SK-N-SH treated with all-trans-retinoic acid at 6 μM for 48 hours (cell line): ENCODE measurements around the gene CASTOR1.

ENCODE experiments used
- ATAC-seq: fragments of 200-7000 bp; cut with Tn5 transposase; 3 replicates; pipeline ENCODE4 v1.9.1; 2020; ENCODE audit warnings: mild to moderate bottlenecking, moderate library complexity
- ARNTL ChIP-seq: fragments of 450-650 bp; formaldehyde crosslinking; IDR thresholded peaks from 2 replicates; pipeline ENCODE4 v1.5.0; 2020; ENCODE audit warnings: low read depth, mild to moderate bottlenecking, moderate library complexity, borderline replicate concordance
- BACH2 ChIP-seq: fragments of 250-450 bp; sonication (Bioruptor Pico); IDR thresholded peaks from 2 replicates; pipeline ENCODE4 v1.9.0; 2021; ENCODE audit warnings: mild to moderate bottlenecking, borderline replicate concordance
- CREB5 ChIP-seq: fragments of 250-450 bp; sonication (Bioruptor Pico); IDR thresholded peaks from 2 replicates; pipeline ENCODE4 v1.5.1; 2020; ENCODE audit warnings: low read depth, mild to moderate bottlenecking, moderate library complexity
- CSDC2 ChIP-seq: fragments of 250-450 bp; sonication (Bioruptor Pico); IDR thresholded peaks from 2 replicates; pipeline ENCODE4 v1.5.0; 2020; ENCODE audit warnings: mild to moderate bottlenecking, moderate library complexity
- CSRNP3 ChIP-seq: fragments of 250-450 bp; sonication (Bioruptor Pico); IDR thresholded peaks from 2 replicates; pipeline ENCODE4 v1.5.1; 2021; ENCODE audit warnings: mild to moderate bottlenecking, moderate library complexity
- GLIS3 ChIP-seq: fragments of 250-450 bp; sonication (Bioruptor Pico); IDR thresholded peaks from 2 replicates; pipeline ENCODE4 v1.5.0; 2020; ENCODE audit warnings: mild to moderate bottlenecking, moderate library complexity
- ISL1 ChIP-seq: fragments of 250-450 bp; sonication (Bioruptor Pico); IDR thresholded peaks from 2 replicates; pipeline ENCODE4 v2.1.2; 2022; ENCODE audit warnings: mild to moderate bottlenecking, moderate library complexity
- OSR1 ChIP-seq: fragments of 250-450 bp; sonication (Bioruptor Pico); IDR thresholded peaks from 2 replicates; pipeline ENCODE4 v1.8.0; 2022; ENCODE audit warnings: moderate library complexity, mild to moderate bottlenecking, inconsistent platforms
- PATZ1 ChIP-seq: fragments of 250-450 bp; sonication (Bioruptor Pico); IDR thresholded peaks from 2 replicates; pipeline ENCODE4 v1.8.0; 2020; ENCODE audit warnings: mild to moderate bottlenecking, moderate library complexity, borderline replicate concordance
- PPARA ChIP-seq: fragments of 250-450 bp; sonication (Bioruptor Pico); IDR thresholded peaks from 2 replicates; pipeline ENCODE4 v1.5.0; 2020; ENCODE audit warnings: mild to moderate bottlenecking, borderline replicate concordance
- RARB ChIP-seq: fragments of 250-450 bp; sonication (Bioruptor Pico); IDR thresholded peaks from 2 replicates; pipeline ENCODE4 v1.8.0; 2021; ENCODE audit warnings: mild to moderate bottlenecking, moderate library complexity
- SNAI2 ChIP-seq: fragments of 250-450 bp; sonication (Bioruptor Pico); IDR thresholded peaks from 2 replicates; pipeline ENCODE4 v1.5.0; 2020; ENCODE audit warnings: mild to moderate bottlenecking, moderate library complexity
- TOX ChIP-seq: fragments of 250-450 bp; sonication (Bioruptor Pico); IDR thresholded peaks from 2 replicates; pipeline ENCODE4 v1.8.0; 2021; ENCODE audit warnings: mild to moderate bottlenecking, moderate library complexity, borderline replicate concordance
- TSHZ2 ChIP-seq: fragments of 250-450 bp; sonication (Bioruptor Pico); IDR thresholded peaks from 2 replicates; pipeline ENCODE4 v1.5.0; 2020; ENCODE audit warnings: mild to moderate bottlenecking, moderate library complexity
- ZC3H10 ChIP-seq: fragments of 250-450 bp; sonication (Bioruptor Pico); IDR thresholded peaks from 2 replicates; pipeline ENCODE4 v1.5.1; 2021; ENCODE audit warnings: mild to moderate bottlenecking, moderate library complexity
- ZFP3 ChIP-seq: fragments of 250-450 bp; sonication (Bioruptor Pico); IDR thresholded peaks from 2 replicates; pipeline ENCODE4 v1.5.0; 2020; ENCODE audit warnings: mild to moderate bottlenecking, moderate library complexity
- ZNF565 ChIP-seq: fragments of 450-650 bp; formaldehyde crosslinking; conservative IDR thresholded peaks from 2 replicates; pipeline ENCODE4 v1.5.0; 2020; ENCODE audit warnings: low read depth, mild to moderate bottlenecking, moderate library complexity
- ZNF70 ChIP-seq: fragments of 450-650 bp; formaldehyde crosslinking; IDR thresholded peaks from 2 replicates; pipeline ENCODE4 v1.5.0; 2020; ENCODE audit warnings: mild to moderate bottlenecking, moderate library complexity
- ZNF8 ChIP-seq: fragments of 450-650 bp; formaldehyde crosslinking; IDR thresholded peaks from 2 replicates; pipeline ENCODE4 v1.5.0; 2020; ENCODE audit warnings: mild to moderate bottlenecking, moderate library complexity

Gene CASTOR1

GRCh38 chr22:30308518-30309230 is 19.4 kb upstream of the CASTOR1 start:
- TF ChIP-seq CSDC2 (CRISPR knock-in tag) (no peak), ARNTL (CRISPR knock-in tag) (no peak), TSHZ2 (no peak), OSR1 (CRISPR knock-in tag) (no peak), ZNF565 (CRISPR knock-in tag) (no peak), BACH2 (CRISPR knock-in tag) (no peak)
- TF ChIP-seq, all 23 proteins: peak for 0
- no peak for ATAC-seq

GRCh38 chr22:30308093-30308492 is 18.8 kb upstream of the CASTOR1 start:
- ATAC-seq: no peak
- TF ChIP-seq ZNF70 (CRISPR knock-in tag) (no peak), PPARA (CRISPR knock-in tag) (no peak), CSDC2 (CRISPR knock-in tag) (no peak), TOX (CRISPR knock-in tag) (no peak), ZC3H10 (no peak), ZNF565 (CRISPR knock-in tag) (no peak), CREB5 (CRISPR knock-in tag) (no peak), ZNF8 (CRISPR knock-in tag) (no peak), OSR1 (CRISPR knock-in tag) (no peak), TSHZ2 (no peak)

- no peak for ATAC-seq
These were observed 17.8 kb upstream of the CASTOR1 start for GRCh38 chr22:30307041-30307574.

GRCh38 chr22:30306627-30307011 is 17.3 kb upstream of the CASTOR1 start:
- no peak for ATAC-seq
- TF ChIP-seq RARB (CRISPR knock-in tag) (no peak), TOX (CRISPR knock-in tag) (no peak), CREB5 (CRISPR knock-in tag) (no peak), ZC3H10 (no peak), ZNF70 (CRISPR knock-in tag) (no peak), PPARA (CRISPR knock-in tag) (no peak), ZFP3 (CRISPR knock-in tag) (no peak), CSDC2 (CRISPR knock-in tag) (no peak), SNAI2 (CRISPR knock-in tag) (no peak), CSRNP3 (CRISPR knock-in tag) (no peak), GLIS3 (no peak), PATZ1 (CRISPR knock-in tag) (no peak), ISL1 (no peak), BACH2 (CRISPR knock-in tag) (no peak), ZNF565 (CRISPR knock-in tag) (no peak), OSR1 (CRISPR knock-in tag) (no peak)

More at GRCh38 chr22:30307041-30307574, 17.8 kb upstream of the CASTOR1 start:
- TF ChIP-seq ISL1 (no peak), ZC3H10 (no peak), GLIS3 (no peak), BACH2 (CRISPR knock-in tag) (no peak), RARB (CRISPR knock-in tag) (no peak)
